GM19455 (cell line): Measurements from ENCODE around the gene TENM3.
"Not testable (repeated sequence)": the region's sequence is repeated elsewhere in the genome, so short reads cannot be mapped to it uniquely, and the experiment has no call there.

Experiments
- ATAC-seq: cut with Tn5 transposase; IDR thresholded peaks from one replicate; pipeline ENCODE4 v1.9.1; 2021; ENCODE audit not compliant: unreplicated experiment

Gene TENM3

DNA sequence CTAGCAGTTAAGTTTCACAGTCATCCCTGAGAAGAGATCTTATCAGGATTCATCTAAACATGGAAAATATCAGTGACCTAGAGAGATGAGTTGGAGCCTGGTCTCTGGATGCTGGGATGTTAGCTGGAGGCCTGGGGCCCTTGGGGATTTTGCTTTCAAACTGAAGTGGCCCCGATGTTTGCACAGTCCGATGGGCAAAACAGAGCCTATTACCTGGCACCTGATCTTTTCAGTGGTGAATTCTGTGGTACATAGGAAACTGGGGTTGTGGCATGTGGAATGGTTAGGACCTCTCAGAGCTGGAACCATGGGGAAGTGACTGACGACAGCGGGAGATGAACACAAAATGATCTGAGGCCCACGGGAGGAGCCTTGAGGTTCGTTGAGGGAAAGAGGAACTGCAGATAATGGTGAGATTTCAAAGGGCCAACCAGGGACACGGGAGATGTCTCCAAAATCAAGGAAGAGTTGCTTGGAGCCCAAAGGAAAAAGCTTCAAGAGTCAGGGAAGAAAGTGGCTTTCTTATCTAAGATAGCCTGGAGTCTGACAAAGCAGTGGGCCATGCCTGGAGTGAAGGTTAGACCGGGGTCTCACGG is 17.8 kb upstream of the TENM3 start:
- no peak for ATAC-seq

DNA sequence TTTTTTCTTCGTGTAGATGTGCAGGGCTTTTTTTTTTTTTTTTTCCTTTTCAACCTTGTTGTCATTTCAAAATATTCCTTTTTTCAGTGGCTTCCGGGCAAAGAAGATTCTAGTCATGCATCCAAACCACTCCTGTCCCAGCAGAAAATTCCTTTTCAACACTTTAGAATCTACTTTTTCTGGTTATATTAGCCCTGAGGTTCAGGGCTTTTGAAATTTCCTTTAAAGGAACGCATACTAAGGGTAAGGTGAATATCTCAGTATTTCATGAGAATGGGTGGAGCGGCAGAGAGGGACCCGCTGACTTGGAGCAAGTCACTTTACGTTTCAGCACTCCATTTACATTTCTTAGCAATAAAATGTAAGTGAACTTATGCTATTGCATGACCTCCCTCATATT is 15.6 kb upstream of the TENM3 start:
- ATAC-seq = no peak

DNA sequence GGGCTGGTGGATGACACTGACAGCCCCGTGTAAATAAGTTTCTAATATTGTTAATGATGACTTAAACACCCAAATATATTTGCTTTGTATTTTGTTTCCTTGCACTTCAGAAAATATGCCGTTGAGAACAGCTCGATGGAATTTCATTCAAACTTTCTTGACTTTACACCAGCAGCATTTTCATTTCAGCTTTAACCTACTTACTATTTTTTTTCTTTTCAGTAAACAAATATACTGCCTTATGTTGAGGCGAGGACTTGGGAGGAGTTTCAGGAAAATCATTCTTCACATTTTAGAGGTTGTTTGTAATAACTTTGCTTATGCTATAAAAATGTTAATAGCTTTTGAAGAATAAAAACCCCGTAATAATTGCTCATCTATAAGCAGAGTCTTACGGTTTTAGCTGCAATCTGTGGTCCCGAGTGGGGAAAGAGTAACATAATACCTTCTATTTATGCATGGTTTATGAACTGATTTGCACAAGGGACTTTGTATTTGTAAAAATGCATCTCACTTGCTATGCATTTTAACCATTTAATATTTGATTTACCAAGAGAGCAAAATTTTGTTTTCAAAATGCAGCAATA is 14.1 kb upstream of the TENM3 start:
- no peak for ATAC-seq

DNA sequence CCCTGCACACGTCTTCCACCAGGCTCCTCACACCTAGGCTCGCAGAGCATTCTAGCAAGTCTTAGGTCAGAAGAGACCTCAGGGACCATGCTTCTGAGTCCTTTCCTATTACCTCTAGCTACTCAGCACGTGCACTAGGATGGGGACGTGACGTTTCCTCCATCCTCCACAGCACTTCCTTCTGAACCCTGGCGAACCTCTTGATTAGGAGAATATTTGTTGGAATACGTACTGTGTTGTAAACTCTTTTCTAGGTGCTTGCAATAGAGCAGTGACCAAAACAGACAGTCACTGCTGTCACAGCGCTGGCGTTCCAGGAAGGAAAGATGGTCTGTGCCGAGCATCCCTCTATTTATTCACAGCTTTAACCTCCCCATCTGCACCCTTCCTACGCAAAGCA is 12.9 kb upstream of the TENM3 start:
- ATAC-seq = no peak

DNA sequence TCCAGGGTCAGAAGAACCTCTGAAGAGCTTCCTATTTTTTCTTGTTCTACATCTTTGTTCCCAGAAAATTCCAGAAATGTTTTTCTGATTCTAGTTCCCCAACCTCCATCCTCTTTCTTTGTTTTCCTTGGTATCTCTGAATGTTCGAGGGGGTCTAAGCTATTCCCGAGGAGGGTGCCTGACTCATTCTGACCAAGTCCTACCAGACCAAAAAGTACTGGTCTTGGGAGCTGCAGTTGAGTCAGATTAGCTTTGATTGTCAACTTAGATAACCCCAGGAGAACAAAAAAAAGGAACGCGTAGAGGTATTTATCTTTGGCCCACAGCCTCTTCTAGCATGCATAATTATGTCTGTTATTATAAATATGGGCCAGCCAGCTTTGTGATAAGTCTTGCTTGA is 12.1 kb upstream of the TENM3 start:
- no peak for ATAC-seq

DNA sequence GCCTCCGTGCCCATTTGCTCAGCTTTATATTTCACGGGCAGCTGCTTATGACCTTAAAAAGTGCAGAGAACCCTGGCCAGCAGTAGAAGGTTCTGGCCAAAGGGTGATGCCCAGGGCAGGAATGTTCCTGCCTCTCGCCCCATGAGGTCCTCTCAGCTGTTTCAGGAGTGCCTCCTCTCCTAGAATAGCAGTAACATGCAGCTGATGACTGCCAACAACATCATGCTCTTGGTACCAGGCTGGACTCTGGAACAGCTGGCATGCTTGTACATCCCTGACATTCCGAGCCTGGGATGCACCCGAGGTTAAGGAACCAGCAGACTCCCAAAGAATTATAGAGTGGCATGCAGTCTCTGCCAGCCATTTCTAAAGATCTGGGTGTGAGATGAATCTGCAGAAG is 11.7 kb upstream of the TENM3 start:
- no peak for ATAC-seq

DNA sequence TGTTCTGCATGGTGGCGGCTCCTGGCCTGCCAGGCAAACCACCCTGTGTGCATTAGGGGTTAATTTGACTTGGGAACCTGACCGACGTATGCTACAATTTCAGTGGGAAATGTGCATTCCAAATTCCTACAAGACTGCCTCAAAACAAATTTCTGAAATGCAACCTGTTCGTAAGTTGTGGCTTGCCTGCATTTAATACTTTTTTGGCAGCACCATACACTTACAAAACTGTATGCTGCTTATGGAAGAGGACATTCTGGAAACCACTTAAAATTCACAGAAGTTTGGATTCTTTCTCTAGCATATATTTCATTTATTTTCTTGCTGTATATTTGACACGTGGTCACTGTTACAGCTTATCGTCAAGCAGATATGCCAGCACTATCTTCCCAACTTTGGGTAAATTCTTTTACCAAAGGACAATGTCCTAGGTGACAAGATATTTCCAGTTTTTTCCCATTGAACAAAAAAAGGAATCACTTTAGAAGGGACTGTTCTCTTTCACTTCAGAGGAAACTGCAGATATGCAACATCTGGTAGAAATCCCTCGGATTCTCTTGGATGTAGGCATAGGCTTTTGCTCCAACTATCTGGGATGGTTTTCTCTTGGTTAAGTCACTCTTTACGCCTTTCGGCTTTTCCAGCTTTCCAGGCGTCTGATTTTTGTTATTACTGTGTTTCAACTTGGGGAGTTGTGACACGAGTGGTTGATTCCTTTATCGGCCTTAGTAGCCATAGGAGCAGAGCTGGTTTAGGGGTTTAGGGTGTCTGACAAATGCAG is 9.7 kb upstream of the TENM3 start:
- no peak for ATAC-seq

DNA sequence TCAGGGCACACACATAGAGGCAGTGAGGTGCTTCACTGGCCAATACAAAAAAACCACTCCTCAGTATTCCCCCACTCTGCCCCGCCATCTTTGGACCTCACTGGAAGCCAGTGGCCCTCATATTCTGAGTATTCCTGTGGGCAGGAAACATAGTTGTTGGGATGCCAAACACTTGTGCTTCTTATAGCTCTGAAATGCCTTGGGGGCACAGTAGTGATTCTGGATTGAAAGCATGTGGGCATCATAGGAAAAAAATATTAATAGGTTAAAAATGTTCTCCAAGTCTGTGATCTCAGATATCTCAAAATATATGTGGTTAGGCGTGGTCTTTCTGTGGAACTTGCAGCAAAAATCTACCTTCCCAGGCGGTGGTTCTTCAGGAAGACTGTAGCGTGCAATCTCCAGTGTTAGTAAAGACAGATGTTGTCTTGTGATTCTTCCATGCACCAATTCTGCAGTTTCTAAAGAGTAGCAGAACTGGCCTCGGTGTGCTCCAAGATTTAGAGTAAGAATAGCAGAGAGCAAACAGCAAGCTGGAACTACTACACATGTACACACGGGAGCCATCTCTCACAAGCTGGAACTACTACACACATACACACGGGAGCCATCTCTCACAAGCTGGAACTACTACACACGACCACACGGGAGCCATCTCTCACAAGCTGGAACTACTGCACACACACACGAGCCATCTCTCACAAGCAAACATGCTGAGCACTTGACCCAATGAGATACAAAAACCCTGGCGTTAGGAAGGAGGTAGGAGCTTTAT is 8.0 kb upstream of the TENM3 start:
- no peak for ATAC-seq

DNA sequence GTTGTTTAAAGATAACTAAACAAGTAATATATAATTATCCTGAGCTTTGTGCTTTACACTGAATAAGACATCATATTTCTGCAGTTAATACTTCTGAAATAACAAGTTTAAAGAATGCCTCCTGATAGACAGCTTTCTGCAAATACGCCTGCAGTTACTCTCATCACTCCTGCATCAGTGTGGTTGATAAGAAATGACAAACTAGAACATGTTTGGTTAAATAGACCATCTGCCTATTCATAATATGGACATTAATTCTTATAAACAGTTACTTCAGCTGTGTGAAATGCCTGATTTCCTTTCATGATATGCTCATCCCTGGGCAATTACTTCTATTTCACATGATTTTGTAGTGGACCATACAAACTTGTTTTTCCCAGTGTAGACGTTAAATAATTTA is 7.0 kb upstream of the TENM3 start:
- no peak for ATAC-seq

DNA sequence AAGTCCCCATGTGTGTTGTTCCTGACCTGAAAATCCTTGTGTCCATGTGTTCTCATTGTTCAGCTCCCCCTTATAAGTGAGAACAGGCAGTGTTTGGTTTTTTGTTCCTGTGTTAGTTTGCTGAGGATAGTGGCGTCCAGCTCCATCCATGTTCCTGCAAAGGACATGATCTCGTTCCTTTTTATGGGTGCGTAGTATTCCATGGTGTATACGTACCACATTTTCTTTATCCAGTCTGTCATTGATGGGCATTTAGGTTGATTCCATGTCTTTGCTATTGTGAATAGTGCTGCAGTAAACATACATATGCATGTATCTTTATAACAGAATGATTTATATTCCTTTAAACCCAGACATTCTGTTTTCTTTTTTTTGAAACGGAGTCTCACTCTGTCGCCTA is 6.2 kb upstream of the TENM3 start:
- ATAC-seq = not testable (repeated sequence)

DNA sequence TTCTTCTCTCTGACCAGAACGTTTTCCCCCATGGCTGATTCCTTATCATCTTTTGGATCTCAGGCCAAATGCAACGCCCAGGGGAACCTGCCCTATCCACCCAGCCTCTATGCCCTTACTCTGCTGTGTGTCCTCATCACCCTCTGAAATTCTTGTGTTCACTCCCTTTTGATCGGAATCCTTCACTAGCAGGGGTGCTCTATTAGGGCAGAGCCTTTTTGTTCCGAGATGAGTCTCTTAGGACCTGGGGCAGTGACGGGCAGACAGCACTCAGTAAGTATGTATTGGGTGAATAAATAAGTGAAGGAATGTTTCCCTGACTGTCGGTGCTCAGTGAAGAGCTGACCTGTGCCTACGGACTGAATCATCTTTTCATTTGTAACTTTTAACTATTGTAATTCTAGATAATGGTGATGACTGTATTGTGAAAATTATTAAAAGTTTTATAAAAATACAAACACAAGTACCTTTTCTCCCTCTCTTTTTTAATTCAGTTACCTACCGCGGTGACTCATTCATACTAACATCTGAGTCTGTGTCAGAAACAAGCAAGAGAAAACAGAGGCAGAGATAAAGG is 4.8 kb upstream of the TENM3 start:
- ATAC-seq = no peak

DNA sequence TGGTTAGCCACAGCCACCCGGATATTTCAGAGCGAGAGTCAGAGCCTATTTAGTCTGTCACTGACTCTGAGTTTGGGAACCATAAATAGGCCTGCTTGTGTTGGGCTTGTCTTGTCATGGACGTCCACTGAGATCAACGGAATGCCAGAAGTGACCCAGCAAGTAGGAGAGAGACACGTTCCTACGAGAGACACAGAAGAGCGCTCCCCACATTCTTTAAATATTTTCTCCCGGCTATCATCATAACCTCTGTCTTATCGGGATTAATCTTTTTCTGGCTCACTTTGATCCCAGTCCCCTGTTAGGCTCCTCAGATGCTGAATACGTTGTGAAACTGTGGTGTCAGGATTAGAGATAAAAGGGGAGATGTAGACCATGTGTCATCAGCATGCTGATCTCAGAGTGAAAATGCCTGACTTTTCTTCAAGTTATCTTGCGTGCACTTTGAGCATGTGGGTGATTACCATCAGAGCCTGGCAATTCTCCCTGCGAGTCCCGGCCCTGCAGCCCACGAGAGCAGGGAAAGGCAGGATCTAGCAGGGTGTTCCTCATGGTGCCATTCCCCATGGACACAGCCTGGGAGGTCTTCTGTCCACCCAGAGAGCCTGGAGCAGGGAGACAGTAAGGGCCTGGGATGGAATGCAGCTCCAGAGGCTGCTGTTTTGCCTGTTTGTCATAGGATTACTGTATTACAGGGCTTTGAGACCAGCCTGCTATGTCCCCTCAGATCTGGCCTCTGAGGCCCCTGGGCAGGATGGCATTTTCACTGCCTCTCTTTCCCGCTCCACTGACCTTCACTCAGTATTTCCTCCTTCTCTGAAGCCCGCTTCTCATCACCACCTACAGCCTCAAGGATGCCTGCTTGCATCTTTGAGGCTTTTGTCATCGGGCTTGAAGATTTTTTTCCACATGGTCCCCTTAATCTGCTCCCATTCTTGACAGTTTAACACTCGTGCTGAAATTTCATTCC is 2.8 kb upstream of the TENM3 start:
- no peak for ATAC-seq

DNA sequence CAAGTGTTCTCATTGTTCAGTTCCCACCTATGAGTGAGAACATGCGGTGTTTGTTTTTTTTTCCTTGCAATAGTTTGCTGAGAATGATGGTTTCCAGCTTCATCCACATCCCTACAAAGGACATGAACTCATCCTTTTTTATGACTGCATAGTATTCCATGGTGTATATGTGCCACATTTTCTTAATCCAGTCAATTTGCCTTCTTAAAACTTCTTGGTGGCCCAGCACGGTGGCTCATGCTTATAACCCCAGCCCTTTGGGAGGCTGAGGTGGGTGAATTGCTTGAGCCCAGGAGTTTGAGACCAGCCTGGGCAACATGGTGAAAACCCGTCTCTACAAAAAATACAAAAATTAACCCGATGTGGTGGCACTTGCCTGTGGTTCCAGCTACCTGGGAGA is 942 bp upstream of the TENM3 start:
- not testable (repeated sequence) for ATAC-seq

DNA sequence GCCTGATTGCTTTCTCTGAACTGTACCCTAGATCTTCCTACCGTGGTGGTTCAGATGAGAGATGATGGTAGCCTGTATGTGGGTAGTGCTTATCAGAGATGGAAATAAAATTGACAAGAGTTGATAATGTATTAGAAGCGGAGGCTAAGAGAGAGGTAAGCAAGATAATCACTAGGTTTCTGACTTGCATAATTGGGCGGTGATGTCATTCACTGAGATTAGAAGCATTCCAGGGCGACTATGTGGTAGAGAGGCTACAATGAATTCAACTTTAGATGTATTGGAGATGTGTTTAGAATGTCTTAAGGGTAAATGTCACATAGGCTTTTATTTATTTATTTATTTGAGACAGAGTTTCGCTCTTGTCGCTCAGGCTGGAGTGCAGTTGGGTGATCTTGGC is 415 bp upstream of the TENM3 start:
- no peak for ATAC-seq

DNA sequence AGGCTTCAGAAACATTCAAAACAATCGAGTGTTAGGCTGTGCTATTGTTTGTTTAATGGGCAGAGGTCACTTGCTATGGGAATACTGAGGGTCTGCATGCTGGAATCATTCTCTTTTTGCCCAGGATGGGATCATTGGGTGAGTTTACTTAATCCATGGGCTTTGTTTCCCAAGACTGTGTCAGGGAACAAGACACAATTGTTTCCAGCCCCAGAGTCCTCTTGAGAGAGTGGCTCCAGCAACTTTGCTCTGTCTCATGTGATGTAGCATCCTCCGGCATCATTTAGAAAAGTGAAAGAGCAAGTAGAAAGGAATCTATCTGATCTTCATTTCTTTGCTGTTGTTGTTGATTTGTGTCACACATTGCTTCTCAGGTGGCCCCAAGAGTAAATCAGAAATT is 1.8 kb downstream of the TENM3 start:
- ATAC-seq = no peak

DNA sequence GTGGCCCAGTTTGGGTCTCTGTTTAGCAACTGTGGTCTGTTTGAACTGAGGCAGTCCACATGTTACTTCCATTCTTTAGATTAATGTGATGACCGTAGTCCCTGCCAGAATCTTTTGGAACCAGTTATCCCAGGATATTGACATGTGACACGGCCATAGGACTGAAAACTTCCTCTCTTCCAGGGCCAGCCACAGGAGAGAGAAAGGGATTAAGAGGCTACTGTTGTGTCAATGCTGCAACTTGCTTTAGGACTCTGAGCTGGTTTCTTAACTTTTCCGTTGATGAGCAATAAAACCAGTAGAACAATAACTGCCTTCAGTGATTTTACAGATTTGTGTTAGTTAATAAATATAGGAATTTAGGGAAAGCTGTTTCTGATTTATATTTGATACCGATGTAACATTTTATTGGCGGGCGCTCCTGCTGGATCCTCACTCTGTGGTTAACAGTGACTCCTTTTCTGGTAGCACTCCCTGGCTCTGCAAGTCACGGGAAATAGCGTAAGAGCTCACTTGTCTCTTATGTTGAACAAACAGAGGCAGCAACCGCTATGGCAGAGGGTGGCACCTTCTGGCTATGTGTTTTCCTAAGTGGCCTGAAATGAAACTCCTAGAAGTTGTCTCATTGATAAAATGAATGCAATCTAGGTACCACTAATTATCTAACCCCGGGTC is 2.5 kb downstream of the TENM3 start:
- no peak for ATAC-seq

DNA sequence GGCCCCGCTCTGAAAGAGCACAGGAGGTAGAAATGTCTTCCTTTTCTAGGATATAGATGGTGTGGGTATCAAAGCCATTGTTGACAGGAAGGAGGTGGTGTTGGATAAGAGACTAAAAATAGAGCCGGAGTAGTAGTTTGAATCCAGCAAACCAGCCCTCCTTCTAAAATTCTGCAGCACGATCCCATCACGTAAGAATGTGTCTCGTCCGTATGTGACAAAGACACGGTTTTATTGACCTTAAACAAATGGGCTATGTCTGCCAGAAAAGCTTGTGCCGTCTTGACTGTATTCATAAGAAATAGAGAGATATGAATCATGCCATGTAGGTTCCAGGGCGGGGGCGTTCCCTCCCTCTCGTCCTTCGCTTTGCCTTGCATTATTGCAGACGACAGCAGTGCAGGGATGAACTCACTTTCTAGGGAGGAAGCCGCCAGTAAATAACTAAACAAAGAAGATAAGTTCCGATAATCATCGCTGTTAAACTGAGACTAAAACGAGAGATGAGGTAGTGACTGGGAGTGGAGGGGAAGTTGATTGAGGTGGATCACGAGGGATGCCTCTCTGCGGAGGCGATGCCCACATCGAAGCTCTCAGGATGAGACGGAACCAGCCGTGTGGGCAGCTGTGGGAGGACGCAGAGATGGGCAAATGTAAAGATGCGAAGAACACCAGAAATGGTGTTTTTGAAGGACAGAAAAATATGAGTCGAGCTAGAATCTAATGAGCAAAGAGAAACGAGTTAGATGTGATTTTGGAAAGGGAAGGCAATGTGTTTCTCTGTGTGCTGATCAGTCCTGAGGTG is 3.4 kb downstream of the TENM3 start:
- no peak for ATAC-seq

DNA sequence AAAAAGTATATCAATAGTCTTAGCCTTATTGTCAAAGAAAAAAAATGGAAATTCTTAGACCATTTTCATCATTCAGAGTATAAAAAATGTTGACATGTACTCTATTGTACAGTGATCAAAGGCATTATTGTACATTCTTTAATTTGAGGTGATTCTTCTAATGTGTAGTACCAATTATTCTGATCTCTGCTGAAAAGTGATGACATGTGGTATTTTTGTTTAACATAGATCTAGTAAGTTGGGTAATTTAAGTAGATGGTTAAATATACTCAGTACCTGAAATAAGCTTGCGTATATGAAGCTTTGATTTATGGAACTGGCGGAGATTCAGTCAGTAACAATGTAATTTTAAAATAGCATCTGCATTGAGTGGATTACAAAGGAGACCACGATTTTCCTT is 5.1 kb downstream of the TENM3 start:
- no peak for ATAC-seq

DNA sequence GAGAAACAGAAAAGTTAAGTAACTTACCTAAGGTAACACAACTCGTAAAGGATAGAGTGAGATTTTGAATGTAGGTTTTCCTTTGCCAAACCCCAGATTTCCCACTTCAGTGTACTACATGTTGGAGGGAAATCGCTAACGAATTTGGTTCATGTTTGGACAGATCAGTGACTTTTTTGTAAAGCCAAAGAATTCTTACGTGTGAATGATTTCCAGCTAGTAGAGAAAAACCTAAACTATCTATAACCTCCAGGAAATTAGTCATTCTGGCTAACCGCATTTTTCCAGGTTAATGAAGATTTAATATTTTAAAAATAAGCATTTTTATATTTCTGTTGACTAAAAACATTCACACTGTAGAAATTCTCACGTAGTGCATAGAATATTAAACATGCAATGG is 7.2 kb downstream of the TENM3 start:
- no peak for ATAC-seq
